GM18909 (cell line): Measurements from ENCODE around the gene IMPDH2.

Source experiments
- ATAC-seq: cut with Tn5 transposase; IDR thresholded peaks from one replicate; pipeline ENCODE4 v1.9.1; 2021; ENCODE audit warnings: mild to moderate bottlenecking; ENCODE audit not compliant: unreplicated experiment, poor library complexity

The IMPDH2 gene

DNA sequence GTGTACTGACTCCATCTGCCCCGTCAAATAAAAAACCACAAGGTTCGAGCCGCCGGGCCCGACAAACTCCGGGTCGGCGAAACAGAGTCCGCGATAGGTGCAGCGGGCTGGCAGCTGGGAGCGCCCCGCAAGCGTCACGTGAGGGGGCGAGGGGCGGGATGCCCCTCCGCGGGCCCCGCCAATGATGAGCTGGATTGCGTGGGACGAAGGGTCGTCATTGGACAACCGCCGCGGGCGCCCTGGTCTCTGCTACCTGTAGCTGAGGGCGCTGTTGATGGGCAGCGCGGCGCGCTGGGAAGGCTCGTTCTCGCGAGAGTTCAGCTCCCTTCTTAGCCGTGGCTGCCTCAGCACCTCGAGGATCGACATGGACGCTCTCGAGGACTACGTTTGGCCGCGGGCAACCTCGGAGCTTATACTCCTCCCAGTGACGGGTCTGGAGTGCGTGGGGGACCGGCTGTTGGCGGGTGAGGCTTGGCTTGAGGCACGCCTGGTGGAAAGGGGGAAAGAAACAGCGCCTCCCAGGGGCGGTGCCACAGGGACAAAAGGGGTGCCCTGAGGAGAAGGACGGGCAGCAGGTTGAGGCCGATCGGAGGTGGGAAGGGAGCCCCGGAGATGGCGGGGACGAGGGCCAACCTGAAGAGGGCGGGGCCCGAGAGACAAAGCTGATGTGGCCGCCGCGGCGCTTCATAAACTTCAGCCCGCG lies 22.0 kb downstream of the IMPDH2 start, which contains the start of gene WDR6:
WDR6 (plus strand) TSS at position 324 of the 703 bp plus-strand sequence; CDS start at position 365, 41 bp downstream.
- ATAC-seq = peak; percentile 86

- peak; percentile 2 for ATAC-seq
These were observed 22.7 kb downstream of the IMPDH2 start for GRCh38 chr3:49006408-49007067.

DNA sequence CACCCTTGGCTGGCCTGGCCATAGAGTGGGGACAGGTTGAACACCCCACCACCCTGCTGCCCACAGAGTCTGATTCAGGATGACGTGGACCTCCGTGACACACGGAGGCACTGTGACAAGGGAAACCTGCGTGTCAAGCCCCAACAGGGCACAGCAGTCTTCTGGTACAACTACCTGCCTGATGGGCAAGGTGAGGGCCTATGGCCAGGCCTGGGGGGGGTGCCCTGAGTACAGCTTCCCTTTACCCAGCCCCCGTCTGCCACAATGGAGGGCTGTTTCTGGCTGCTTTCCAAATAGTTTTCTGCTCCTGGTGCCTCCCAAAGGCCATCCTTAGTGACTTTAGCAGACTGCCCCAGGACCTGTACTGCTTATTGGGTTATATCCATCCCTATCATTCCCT lies 23.2 kb downstream of the IMPDH2 start:
- ATAC-seq = no peak

GRCh38 chr3:49005303-49005680 lies 23.9 kb downstream of the IMPDH2 start:
- ATAC-seq = no peak

DNA sequence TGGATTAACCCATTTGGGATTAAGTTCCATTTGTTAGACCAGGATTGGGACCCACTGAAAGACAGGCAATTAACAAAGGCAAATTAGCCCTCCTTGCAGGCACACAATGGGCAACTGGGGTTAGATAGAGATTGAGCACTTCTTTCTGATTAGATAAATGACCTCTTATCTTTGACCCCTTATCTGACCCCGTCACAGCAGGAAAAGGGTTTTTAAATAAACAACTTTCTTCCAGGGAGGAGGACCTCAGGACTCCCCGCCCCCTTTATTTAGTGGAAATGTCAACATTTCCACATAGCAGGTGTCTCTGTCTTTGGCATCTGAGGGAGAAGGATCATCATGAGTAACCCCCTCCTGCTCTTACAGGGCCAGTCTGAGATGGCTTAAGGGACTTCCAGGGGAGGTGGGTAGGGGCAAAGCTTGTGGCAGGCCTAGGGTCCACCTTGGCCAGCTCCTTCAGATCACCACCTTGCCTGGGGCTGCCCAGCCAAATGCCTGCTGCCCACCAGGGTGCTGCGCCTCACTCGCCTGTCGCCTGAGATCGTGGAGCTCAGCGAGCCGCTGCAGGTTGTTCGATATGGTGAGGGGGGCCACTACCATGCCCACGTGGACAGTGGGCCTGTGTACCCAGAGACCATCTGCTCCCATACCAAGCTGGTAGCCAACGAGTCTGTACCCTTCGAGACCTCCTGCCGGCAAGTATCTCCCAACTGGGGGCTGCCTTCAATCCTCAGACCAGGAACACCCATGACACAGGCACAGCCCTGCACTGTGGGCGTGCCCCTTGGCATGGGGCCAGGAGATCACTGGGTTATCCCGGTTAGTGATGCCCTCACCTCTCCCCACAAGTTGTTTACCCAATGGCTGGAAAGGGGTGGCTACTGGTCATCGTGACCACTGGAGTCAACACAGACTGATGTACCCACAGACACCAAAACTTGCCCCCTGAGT lies 24.6 kb downstream of the IMPDH2 start:
- ATAC-seq = no peak

- no peak for ATAC-seq
These were observed 28.0 kb downstream of the IMPDH2 start for GRCh38 chr3:49001155-49001554.

DNA sequence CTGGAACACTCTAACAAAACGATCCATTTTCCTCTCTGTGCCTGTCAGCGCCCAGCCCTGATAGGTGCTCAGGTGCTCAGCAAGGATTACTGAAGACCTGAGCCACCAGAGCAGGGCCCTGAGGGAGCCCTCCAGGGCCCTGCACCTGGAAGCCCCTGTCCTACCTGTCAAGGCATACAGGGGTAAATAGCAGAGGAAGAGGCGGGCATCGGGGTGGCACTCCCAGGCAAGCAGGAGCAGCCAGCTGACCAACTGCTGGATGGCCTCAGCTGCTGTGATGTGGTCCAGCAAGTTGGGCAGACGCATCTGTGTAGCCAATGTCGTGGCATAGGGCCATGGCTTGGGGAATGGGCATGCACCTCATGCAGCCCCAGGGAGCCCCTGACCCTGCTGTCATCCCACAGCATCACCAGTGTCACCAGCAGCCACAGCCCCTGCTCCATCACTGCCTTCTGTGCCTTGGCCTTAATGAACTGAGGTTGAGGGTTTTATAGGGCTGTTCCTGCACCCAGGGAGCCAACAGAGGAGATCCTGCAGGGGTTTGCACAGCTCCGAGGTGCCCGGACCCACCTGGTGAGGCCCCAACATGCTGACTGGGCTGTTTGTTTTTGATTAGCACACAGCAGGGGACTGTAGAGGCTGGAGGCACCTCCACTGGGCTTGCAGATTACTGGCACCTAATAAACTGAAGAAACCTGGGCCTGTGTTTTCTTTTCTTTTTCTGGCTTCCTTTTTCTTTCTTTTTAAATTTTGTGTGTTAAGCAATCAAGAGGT lies 29.9 kb downstream of the IMPDH2 start:
- ATAC-seq = no peak

DNA sequence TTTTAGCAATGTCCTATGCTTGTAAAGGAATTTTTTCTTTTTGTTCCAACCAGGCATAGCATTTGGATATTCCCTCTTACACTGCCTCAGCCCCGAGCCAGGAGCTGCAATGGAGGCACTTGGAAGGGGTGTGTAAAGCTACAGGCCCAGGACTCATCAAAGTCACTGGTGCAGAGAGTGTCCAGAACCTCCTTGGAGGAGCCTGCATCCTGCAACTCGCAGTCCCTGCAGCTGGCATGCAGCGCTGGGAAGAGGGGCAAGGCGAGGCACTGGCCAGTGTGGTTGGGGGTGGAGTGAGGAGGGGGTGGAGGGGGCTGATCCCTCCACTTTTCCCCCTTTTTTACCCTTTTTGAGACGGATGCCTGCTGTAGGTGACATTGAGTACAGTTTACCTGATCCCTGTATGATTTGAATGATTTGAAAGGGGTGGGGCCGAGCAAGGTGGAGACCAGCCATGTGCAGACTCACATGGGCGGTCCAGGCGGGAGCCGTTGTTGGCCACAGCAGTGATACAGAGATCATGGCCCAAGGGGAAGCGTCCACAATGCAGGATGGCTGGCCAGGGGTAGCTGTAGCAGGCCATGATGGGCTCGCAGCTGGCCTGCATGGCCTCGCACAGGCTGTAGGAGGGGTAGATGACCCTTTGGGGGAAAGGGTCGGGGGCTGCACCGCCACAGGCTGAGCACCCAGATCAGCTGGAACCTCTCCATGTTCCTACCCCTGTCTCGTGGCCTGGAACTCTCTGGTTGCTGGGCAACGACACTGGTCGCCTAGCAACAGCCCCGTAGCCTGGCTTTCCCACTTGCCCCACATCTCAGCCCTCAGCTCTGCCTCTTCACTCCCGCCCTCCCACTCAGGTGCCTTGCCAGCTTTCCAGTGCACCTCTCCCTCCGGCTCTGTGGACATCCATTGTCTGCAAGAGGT lies 31.2 kb downstream of the IMPDH2 start:
- no peak for ATAC-seq

GRCh38 chr3:48997102-48997635 lies 32.0 kb downstream of the IMPDH2 start:
- no peak for ATAC-seq

DNA sequence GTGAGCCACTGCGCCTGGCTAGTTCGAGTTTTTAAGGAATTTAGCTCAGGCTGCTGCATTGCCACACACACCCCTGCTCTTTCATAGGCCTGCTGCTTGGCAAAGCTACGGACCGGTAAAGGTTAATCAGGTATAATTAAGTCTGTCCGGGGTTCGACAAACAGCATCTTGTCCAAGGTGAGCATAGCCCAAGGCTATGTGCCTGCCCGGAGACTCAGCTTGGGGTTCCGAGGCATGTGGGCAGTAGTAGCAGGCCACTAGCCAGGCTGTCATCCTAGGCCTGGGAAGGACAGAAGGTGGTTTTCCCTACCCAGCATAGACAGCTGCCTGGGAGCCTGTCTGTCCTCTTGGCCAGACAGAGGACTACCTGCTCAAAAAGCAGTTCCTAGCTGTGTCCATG lies 32.6 kb downstream of the IMPDH2 start:
- ATAC-seq = no peak

DNA sequence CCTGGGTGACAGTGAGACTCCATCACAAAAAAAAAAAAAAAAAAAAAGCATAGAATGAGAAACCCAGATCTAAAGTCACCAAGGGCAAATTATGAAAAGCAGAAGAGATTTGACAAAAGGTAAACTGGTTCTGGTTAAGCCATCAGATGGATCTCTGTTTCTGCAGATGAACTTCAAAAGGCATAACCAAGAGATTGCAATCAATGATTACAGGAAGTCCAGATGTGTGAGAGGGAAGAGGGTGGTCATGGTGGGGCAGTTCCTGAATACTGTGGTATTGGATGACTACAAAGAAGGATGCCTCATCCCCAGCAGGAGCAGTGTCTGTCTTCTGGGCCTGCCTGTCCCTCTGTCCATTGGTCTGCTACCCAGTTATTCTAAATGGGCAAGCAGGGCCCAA lies 35.4 kb downstream of the IMPDH2 start:
- no peak for ATAC-seq

- no peak for ATAC-seq
These were observed 37.2 kb downstream of the IMPDH2 start for GRCh38 chr3:48991851-48992545.

DNA sequence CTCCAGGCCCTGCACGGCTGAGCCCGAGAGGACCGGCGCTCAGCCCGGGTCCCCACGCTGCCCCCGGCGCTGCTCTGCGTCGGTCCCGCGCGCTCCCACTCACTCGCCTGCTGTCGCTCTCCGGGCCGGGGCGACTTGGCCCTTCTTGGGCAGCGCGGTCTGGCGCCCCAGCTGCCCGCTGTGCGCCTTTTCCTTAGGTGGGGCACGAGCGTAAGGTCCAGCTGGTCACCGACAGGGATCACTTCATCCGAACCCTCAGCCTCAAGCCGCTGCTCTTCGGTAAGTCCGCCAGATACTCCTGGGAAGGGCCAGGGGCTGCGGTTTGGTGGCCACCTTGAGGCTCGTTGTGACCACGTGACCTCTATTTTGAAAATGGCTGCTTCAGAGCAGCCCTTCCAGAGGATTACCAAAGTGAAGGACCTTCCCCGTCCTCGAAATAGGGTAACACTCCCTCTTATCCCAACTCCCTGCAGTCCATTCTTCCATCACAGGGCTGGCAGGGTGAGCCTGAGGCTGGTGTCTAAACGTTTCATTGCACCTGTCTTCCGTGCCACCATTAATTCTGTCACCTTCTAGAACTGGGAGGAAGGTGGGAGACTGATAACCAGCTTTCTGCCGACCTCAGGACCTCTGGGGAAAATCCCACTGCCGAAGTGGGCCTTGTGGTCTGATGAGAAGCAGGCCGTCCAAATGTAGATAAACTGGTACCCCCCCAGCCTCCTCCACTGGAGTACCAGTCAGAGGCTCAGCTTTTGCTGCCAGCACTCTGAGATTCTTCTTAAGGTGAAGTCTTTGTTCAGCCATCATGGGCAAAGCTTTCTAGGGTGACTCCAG lies 38.3 kb downstream of the IMPDH2 start:
- ATAC-seq = no peak

DNA sequence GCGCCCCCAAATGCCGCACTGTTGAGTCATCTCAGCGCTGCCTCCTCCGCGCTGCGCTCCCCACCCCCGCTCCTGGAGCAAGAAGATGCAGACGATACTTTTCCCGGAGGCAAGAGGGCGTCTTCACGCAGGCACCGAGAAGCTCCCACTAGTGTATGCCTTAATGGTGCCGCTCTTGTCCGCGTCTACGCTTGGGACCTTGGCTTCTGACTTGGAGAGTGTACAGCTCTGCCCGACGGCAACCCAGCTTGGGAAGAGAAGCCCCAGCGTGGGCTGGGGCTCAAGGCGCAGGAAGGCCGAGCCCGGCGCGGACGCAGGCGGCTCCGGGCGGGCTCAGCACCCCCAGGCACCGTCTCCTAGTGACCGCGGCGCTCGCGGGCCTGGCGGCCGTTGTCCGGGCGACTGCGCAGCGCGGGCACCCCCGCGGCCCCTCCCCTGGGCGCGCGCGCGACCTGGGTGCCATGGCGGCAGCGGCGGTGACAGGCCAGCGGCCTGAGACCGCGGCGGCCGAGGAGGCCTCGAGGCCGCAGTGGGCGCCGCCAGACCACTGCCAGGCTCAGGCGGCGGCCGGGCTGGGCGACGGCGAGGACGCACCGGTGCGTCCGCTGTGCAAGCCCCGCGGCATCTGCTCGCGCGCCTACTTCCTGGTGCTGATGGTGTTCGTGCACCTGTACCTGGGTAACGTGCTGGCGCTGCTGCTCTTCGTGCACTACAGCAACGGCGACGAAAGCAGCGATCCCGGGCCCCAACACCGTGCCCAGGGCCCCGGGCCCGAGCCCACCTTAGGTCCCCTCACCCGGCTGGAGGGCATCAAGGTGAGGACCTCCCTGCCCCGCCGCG lies 39.2 kb downstream of the IMPDH2 start, which contains the start of gene P4HTM:
P4HTM (plus strand) TSS at position 446 of the 840 bp plus-strand sequence; CDS start at position 462, 16 bp downstream.
- peak; percentile 49 for ATAC-seq

- ATAC-seq = no peak
These were observed 39.9 kb downstream of the IMPDH2 start for GRCh38 chr3:48989126-48989795.

DNA sequence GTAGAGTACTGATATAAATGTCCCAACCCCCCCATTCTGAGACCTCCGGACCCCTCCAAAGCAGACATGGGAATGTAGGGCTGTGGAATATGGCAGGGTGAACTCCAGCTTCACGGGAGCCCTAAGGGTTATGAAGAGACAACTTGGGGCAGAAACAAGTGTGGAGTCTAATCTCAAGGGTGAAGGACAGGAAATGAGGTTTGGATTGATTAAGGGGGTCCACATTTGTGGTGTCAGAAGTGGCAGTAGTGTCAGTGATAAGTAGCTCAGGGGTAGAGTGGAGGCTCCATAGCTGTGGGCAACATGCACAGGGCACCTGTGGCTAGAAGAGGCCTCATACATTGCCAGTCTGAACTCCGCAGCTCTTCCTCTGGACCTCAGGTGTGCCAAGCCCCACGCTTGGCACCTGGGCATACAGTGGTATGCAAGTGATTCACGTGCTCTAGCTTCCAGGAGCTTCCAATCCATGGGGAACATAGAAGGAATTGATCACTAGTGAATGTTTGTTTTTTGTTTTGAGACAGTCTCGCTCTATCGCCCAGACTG lies 43.3 kb downstream of the IMPDH2 start:
- ATAC-seq = no peak
